HFFc6 (cell line): Measurements from ENCODE around the gene KMT2D. TPM values are rescaled to one million over a fixed set of nuclear protein-coding genes. Genes with fewer than 3 reads are reported as not detected.

Experiments
- DNase-seq: peaks from one replicate; pipeline ENCODE4 v3.0.0-alpha.2; 2018
- H3K27ac Mint-ChIP-seq: 2 replicates; pipeline ENCODE4 v1.8.0; 2020; ENCODE audit warnings: mild to moderate bottlenecking, mixed read lengths
- H3K27me3 Mint-ChIP-seq: 2 replicates; pipeline ENCODE4 v1.8.0; 2021; ENCODE audit warnings: mild to moderate bottlenecking, moderate library complexity, mixed read lengths; ENCODE audit not compliant: insufficient read depth
- H3K36me3 Mint-ChIP-seq: 2 replicates; pipeline ENCODE4 v1.8.0; 2021; ENCODE audit warnings: low read depth, mixed read lengths
- H3K4me1 Mint-ChIP-seq: 2 replicates; pipeline ENCODE4 v1.8.0; 2020; ENCODE audit warnings: low read depth, mixed read lengths
- H3K4me3 Mint-ChIP-seq: 2 replicates; pipeline ENCODE4 v1.8.0; 2020; ENCODE audit warnings: mild to moderate bottlenecking, moderate library complexity, mixed read lengths
- H3K9me3 Mint-ChIP-seq: 2 replicates; pipeline ENCODE4 v1.8.0; 2020; ENCODE audit warnings: mild to moderate bottlenecking, mixed read lengths
- total RNA-seq, 6 experiments: library from RNA; stranded (reverse); fragmentation: NEBNext Ultra II Directional; extraction: Animal tissue kit (Norgen Biotek cat#: 25700); gene quantifications; 2 replicates in 1 of 6; 3 replicates in 5 of 6; pipeline ENCODE4 v1.2.3, GENCODE V29; 2021
- TF ChIP-seq, protein P1 (sequence below): fragments of 200-600 bp; sonication (generic); IDR thresholded peaks from 2 replicates; pipeline ENCODE4 v1.5.0; 2021; ENCODE audit warnings: antibody characterized with exemption, mild to moderate bottlenecking

KMT2D gene
- total RNA-seq, 6 experiments from 2014 or later, result 43.9 to 66.6 (median 48.4) TPM

- DNase-seq, result no peak
- TF ChIP-seq, protein P1, sequence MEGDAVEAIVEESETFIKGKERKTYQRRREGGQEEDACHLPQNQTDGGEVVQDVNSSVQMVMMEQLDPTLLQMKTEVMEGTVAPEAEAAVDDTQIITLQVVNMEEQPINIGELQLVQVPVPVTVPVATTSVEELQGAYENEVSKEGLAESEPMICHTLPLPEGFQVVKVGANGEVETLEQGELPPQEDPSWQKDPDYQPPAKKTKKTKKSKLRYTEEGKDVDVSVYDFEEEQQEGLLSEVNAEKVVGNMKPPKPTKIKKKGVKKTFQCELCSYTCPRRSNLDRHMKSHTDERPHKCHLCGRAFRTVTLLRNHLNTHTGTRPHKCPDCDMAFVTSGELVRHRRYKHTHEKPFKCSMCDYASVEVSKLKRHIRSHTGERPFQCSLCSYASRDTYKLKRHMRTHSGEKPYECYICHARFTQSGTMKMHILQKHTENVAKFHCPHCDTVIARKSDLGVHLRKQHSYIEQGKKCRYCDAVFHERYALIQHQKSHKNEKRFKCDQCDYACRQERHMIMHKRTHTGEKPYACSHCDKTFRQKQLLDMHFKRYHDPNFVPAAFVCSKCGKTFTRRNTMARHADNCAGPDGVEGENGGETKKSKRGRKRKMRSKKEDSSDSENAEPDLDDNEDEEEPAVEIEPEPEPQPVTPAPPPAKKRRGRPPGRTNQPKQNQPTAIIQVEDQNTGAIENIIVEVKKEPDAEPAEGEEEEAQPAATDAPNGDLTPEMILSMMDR, result no peak
- Mint-ChIP-seq H3K27ac (no peak overlapping the region), H3K9me3 (no peaks in the 10 kb centered on the region), H3K36me3 (peaks cover 20% of the 10 kb centered on the region), H3K27me3 (peaks cover 2% of the 10 kb centered on the region; the same call in 1 of the 2 replicates), H3K4me1 (no peaks in the 10 kb centered on the region), H3K4me3 (no peak overlapping the region)
These were observed 34.5 kb downstream of the KMT2D start for GRCh38 chr12:49026101-49026500.

GRCh38 chr12:49025463-49025862 lies 35.1 kb downstream of the KMT2D start:
- H3K9me3 Mint-ChIP-seq, result no peaks in the 10 kb centered on the region
- no peak overlapping the region for H3K27ac Mint-ChIP-seq
- no peaks in the 10 kb centered on the region for H3K4me1 Mint-ChIP-seq
- no peak overlapping the region for H3K4me3 Mint-ChIP-seq
- DNase-seq, result no peak
- peaks cover 20% of the 10 kb centered on the region for H3K36me3 Mint-ChIP-seq
- H3K27me3 Mint-ChIP-seq, result peaks cover 2% of the 10 kb centered on the region; the same call in 1 of the 2 replicates
- TF ChIP-seq, protein P1, result no peak

DNA sequence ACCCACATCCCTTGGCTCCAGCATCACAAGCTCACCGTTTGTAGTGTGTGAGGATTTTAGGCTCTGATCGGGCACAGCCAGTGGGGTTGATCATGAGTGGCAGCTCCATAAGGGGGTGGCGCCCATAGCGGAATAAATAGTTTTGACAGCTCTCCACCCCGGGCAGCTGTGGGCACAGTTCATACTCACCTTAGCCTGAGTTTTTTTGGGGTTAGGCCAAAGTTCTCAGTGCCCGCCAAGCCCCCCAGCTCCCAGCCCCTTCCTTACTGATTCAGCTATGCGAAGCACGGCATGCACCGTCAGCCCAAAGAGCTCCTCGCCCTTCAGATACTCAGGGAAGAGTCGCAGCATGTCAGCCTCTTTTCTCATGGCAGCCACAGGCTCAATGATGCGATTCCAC lies 36.1 kb downstream of the KMT2D start:
- Mint-ChIP-seq H3K27ac (no peak overlapping the region), H3K27me3 (peaks cover 5% of the 10 kb centered on the region; the same call in 1 of the 2 replicates), H3K4me3 (no peak overlapping the region), H3K9me3 (no peaks in the 10 kb centered on the region), H3K4me1 (peaks cover 5% of the 10 kb centered on the region), H3K36me3 (peaks cover 15% of the 10 kb centered on the region)
- no peak for DNase-seq
- TF ChIP-seq, protein P1, result no peak

DNA sequence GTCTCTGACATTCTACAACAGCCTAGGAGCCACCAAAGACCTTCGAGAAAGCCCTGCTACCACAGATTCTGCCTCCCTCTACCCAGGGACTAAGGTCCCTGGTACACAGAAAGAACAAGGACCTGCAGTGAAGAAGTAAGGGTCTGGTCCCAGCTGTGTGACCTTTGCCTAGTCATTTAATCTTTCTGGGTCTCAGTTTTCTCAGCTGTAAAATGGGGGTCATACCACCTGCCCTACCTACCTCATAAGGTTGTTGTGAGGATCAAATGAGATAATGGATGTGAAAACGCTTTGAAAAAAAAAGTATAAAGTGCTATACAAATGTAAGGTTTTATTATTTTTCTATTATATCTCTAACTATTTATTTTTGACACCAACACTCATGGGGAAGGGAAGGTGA lies 36.8 kb downstream of the KMT2D start:
- Mint-ChIP-seq H3K4me1 (peaks cover 12% of the 10 kb centered on the region), H3K27me3 (peaks cover 7% of the 10 kb centered on the region; the same call in 1 of the 2 replicates), H3K4me3 (no peak overlapping the region), H3K27ac (peak overlapping the region; percentile 18; the same call in 1 of the 2 replicates), H3K36me3 (peaks cover 15% of the 10 kb centered on the region), H3K9me3 (no peaks in the 10 kb centered on the region)
- TF ChIP-seq, protein P1, result no peak
- no peak for DNase-seq

GRCh38 chr12:49022558-49023178 lies 37.9 kb downstream of the KMT2D start:
- Mint-ChIP-seq H3K36me3 (peaks cover 10% of the 10 kb centered on the region), H3K9me3 (no peaks in the 10 kb centered on the region), H3K27ac (0 out of 2 replicates have a peak overlapping the region, but pooled peaks have one; percentile 40), H3K27me3 (peaks cover 10% of the 10 kb centered on the region), H3K4me1 (peaks cover 18% of the 10 kb centered on the region), H3K4me3 (no peak overlapping the region)
- no peak for DNase-seq
- TF ChIP-seq, protein P1, result no peak
